ENCODE results near the gene NDUFV1. TPM values are rescaled to one million over a fixed set of nuclear protein-coding genes. Genes with fewer than 3 reads are reported as not detected.
A peak's percentile ranks its signal among the peaks of the same experiment; 100 is the strongest.
"Not testable (repeated sequence)": the region's sequence is repeated elsewhere in the genome, so short reads cannot be mapped to it uniquely, and the experiment has no call there.

NDUFV1 gene
- total RNA-seq, 2 experiments from 2014 or later = 347 to 356 TPM

DNA sequence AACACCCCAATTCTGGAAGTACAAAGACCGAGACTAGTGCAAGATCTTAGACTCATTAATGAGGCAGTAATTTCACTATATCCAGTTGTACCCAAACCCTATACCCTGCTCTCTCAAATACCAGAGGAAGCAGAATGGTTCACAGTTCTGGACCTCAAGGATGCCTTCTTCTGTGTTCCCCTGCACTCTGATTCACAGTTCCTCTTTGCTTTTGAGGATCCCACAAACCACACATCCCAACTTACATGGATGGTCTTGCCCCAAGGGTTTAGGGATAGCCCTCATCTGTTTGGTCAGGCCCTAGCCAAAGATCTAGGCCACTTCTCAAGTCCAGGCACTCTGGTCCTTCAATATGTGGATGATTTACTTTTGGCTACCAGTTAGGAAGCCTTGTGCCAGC lies 17.1 kb downstream of the NDUFV1 start:
- CTCF ChIA-PET = interaction anchor here (0.7 to 1.1 kb wide), 2 partner anchors 8 to 35 kb away, joined by 3 to 4 read pairs; no protein-coding TSS in a partner anchor
- H3K36me3 Mint-ChIP-seq (ENCODE audit: low read depth); DNase-seq; H3K9me3 Mint-ChIP-seq; H3K4me1 Mint-ChIP-seq (ENCODE audit: low read depth); intact Hi-C loops (cut with micrococcal nuclease); H3K4me3 Mint-ChIP-seq; H3K27ac Mint-ChIP-seq; H3K27me3 Mint-ChIP-seq (ENCODE audit: low read depth): not testable (repeated sequence)

DNA sequence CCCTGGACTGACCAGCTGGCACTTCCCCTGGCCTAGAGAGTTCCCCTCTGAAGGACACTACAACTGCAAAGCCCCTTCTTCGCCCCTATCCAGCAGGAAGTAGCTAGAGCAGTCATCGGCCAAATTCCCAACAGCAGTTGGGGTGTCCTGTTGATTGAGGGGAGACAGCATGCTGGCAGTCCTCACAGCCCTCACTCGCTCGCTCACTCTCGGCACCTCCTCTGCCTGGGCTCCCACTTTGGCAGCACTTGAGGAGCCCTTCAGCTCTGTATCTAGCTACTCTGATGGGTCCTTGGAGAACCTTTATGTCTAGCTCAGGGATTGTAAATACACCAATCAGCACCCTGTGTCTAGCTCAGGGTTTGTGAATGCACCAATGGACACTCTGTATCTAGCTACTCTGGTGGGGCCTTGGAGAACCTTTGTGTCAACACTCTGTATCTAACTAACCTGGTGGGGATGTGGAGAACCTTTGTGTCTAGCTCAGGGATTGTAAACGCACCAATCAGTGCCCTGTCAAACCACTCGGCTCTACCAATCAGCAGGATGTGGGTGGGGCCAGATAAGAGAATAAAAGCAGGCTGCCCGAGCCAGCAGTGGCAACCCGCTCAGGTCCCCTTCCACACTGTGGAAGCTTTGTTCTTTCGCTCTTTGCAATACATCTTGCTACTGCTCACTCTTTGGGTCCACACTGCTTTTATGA lies 19.5 kb downstream of the NDUFV1 start:
- H3K36me3 Mint-ChIP-seq (ENCODE audit: low read depth); intact Hi-C loops (cut with micrococcal nuclease); H3K4me3 Mint-ChIP-seq; H3K9me3 Mint-ChIP-seq; DNase-seq; H3K27ac Mint-ChIP-seq; H3K27me3 Mint-ChIP-seq (ENCODE audit: low read depth); H3K4me1 Mint-ChIP-seq (ENCODE audit: low read depth): not testable (repeated sequence)
- CTCF ChIA-PET = interaction anchor here (0.6 to 2.3 kb wide), 5 partner anchors 12 to 301 kb away, joined by 3 to 7 read pairs (median 6); no protein-coding TSS in a partner anchor

DNA sequence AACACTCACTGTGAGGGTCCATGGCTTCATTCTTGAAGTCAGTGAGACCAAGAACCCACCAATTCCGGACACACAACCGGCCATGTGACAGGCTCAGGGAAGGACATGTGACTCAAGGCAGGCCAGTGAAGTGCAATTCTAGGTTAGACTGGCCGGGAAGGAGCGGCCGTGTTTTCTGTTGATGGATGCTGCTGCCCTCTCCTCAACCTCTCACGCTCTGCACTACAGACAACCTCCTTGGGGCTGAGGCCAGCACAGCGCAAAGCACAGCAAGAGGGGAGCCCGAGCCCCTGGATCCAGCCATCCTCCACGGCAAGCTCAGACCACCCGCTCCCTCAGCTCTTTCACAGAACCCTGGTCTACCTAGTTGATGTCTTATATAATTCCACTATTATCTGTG lies 20.2 kb downstream of the NDUFV1 start:
- Mint-ChIP-seq H3K36me3 (ENCODE audit: low read depth) (no peaks in the 10 kb centered on the region), H3K27ac (no peak overlapping the region), H3K4me3 (no peak overlapping the region), H3K9me3 (no peaks in the 10 kb centered on the region), H3K27me3 (ENCODE audit: low read depth) (no peaks in the 10 kb centered on the region), H3K4me1 (ENCODE audit: low read depth) (peaks cover 5% of the 10 kb centered on the region)
- DNase-seq = no peak
- CTCF ChIA-PET = interaction anchor here (0.6 to 2.3 kb wide), 4 partner anchors 13 to 102 kb away, joined by 3 to 7 read pairs (median 4); no protein-coding TSS in a partner anchor
- intact Hi-C loops (cut with micrococcal nuclease) = no loop called here

DNA sequence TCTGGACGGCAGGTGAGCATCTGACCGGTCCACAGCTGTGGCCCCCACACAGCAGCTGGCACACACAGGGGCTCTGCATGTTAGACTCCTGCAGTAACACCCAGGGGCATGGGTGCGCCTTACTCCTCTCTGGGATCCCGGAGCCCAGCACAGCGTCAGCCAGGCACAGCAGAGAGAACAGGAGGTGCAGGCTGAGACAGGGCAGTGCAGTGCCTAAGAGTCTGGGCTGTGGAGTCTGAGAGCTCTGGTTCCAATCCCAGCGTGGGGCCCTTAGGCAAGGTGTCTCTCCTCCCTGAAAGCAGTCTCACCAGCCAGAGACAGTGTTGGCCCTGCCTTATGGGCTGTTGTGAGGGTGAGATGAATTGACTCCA lies 20.7 kb downstream of the NDUFV1 start:
- CTCF ChIA-PET = interaction anchor here (1.0 to 4.2 kb wide), 5 partner anchors 11 to 100 kb away, joined by 3 to 46 read pairs (median 7); no protein-coding TSS in a partner anchor
- H3K9me3 Mint-ChIP-seq = no peaks in the 10 kb centered on the region
- peaks cover 5% of the 10 kb centered on the region for H3K4me1 Mint-ChIP-seq (ENCODE audit: low read depth)
- no peak for DNase-seq
- no peaks in the 10 kb centered on the region for H3K27me3 Mint-ChIP-seq (ENCODE audit: low read depth)
- H3K36me3 Mint-ChIP-seq (ENCODE audit: low read depth) = no peaks in the 10 kb centered on the region
- intact Hi-C loops (cut with micrococcal nuclease) = no loop called here
- no peak overlapping the region for H3K4me3 Mint-ChIP-seq
- no peak overlapping the region for H3K27ac Mint-ChIP-seq

DNA sequence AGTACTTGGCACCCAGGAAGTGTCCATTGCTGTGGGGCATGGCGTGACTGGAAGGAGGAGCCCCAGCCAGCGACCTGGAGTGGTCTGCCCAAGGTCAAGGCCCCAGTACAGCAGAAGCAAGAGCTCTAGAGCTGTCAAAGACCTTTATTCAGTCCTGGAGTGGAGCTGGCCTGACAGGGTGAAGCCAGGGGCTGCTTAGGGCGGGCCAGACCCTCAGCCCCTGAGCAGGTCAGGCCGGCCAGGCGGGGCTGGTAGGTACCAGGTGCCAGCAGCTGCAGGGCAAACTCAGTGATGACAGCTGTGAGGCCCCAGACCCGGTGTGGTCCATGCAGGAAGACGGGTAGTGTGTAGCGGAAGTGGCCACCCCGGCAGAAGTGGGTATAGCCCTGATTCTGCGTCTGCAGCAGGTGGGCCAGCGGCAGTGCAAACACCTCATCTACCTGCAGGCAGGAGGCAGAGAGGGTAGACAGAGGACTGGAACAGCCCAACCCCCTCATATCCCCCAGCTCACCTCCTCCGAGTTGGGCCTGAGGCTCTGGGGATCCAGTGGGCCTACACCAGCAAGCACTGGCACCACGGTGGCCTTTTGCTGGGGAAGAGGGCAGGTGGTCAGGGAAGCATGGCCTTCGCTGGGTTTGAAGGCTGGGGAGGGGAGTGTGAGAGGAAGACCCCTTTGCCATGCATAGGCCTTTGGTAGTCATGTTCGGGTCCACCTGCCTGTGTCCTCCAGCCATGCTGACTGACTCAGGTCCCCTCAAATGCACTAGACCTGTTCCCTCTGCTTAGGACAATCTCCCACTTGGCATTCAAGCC lies 21.3 kb downstream of the NDUFV1 start:
- H3K36me3 Mint-ChIP-seq (ENCODE audit: low read depth) = no peaks in the 10 kb centered on the region
- no peak for DNase-seq
- peak overlapping the region; percentile 64 for H3K4me3 Mint-ChIP-seq
- no peak overlapping the region for H3K27ac Mint-ChIP-seq
- H3K27me3 Mint-ChIP-seq (ENCODE audit: low read depth) = no peaks in the 10 kb centered on the region
- peaks cover 5% of the 10 kb centered on the region for H3K4me1 Mint-ChIP-seq (ENCODE audit: low read depth)
- H3K9me3 Mint-ChIP-seq = no peaks in the 10 kb centered on the region
- CTCF ChIA-PET = interaction anchor here (0.6 to 4.2 kb wide), 10 partner anchors 11 to 164 kb away, joined by 3 to 46 read pairs (median 4); no protein-coding TSS in a partner anchor
- intact Hi-C loops (cut with micrococcal nuclease) = no loop called here

DNA sequence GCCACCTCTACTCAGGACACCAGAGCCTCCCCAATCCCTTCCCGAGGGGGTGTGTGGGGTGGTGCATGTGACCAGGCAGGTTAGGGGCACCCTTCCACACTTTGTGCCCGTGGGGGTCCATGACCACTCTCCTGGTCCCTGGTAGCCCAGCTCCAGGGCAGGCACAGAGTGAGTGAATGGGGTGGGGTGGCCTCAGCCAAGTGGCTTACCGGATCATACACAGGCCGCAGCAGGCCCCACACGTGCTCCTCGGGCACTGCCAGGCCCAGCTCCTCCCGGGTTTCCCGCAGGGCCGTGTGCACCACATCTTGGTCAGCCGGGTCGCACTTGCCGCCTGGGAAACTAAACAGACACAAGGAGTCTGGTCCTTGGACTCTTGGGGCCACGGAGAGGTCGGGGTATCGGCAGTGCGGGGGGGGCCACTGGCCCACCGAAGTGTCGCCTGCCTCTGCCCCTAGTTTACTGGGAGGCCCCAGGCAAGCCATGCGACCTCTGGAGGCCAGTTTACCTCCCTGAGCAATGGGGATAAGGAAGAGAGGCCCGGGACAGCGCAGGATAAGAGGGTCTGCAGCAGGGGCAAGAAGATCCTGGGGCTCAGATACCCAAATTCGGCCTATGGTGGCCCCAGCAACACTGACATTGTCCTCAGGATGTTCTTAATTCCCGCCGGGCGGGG lies 22.1 kb downstream of the NDUFV1 start:
- no peaks in the 10 kb centered on the region for H3K27me3 Mint-ChIP-seq (ENCODE audit: low read depth)
- no peak overlapping the region for H3K27ac Mint-ChIP-seq
- intact Hi-C loops (cut with micrococcal nuclease) = loop anchor here (1.0 kb wide), 2 partner anchors 23 to 30 kb away; partner anchors contain the start of gene NDUFV1
- H3K36me3 Mint-ChIP-seq (ENCODE audit: low read depth) = no peaks in the 10 kb centered on the region
- CTCF ChIA-PET = interaction anchor here (0.6 to 4.2 kb wide), 14 partner anchors 10 to 277 kb away, joined by 3 to 46 read pairs (median 5); partner anchors contain the start of genes ACY3 and TBX10
- no peaks in the 10 kb centered on the region for H3K9me3 Mint-ChIP-seq
- H3K4me3 Mint-ChIP-seq = peak overlapping the region; percentile 64
- DNase-seq = no peak
- H3K4me1 Mint-ChIP-seq (ENCODE audit: low read depth) = peaks cover 5% of the 10 kb centered on the region

DNA sequence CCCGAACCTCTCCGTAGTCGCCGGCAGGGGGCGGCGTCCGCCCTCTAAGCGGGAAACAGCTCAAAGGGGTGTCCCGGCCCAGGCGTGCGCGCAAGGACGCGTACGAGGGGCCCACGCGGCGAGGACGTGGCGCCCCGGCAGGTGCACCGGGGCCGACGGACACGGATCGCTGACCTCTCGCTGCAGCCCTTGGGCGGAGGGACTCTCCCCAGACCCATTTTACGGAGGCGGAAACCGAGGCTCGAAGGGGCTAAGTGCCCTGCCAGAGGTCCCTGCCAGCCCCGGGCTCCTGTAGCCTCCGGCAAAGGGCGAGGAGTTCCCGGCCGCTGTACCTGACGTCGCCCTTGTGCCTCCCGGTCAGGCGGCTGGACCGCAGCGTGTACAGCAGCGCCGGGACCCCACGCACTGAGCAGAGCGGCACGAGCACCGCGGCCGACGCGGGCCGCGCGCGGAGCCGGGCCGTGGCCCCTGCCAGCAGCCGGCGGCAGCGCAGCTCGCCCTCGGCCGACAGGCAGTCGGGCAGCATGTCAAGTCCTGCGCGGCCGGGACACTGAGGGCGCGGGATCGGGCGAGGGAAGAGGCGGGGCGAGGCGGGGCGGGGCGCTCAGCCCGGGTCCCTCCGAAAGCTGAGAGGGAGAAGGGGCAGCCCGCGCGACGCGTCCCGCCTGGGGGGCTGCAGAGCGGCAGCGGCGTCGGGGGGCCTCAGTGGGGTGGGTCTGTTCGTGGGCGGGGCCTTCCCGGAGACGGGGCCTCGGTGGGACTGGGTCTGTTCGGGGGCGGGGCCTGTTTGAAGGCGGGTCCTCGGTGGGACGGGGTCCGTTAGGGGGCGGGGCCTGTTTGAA lies 22.9 kb downstream of the NDUFV1 start, which contains the start of gene NUDT8:
Gene NUDT8, minus strand, starts transcription at position 552 of the 842 bp plus-strand sequence. Its CDS starts 26 bp downstream, at position 526.
- peak; percentile 92 for DNase-seq
- H3K4me3 Mint-ChIP-seq = peak within 1 kb of the TSS; percentile 85
- H3K36me3 Mint-ChIP-seq (ENCODE audit: low read depth) = no peaks in the 10 kb centered on the region
- peak within 1 kb of the TSS; percentile 90 for H3K27ac Mint-ChIP-seq
- CTCF ChIA-PET = interaction anchor here (0.6 to 4.2 kb wide), 12 partner anchors 10 to 278 kb away, joined by 3 to 46 read pairs (median 5); partner anchors contain the start of genes ACY3 and TBX10
- H3K4me1 Mint-ChIP-seq (ENCODE audit: low read depth) = peaks cover 5% of the 10 kb centered on the region
- H3K9me3 Mint-ChIP-seq = no peaks in the 10 kb centered on the region
- intact Hi-C loops (cut with micrococcal nuclease) = loop anchor here (1.0 kb wide), 4 partner anchors 15 to 176 kb away; partner anchors contain the start of gene NDUFV1
- H3K27me3 Mint-ChIP-seq (ENCODE audit: low read depth) = no peaks in the 10 kb centered on the region

DNA sequence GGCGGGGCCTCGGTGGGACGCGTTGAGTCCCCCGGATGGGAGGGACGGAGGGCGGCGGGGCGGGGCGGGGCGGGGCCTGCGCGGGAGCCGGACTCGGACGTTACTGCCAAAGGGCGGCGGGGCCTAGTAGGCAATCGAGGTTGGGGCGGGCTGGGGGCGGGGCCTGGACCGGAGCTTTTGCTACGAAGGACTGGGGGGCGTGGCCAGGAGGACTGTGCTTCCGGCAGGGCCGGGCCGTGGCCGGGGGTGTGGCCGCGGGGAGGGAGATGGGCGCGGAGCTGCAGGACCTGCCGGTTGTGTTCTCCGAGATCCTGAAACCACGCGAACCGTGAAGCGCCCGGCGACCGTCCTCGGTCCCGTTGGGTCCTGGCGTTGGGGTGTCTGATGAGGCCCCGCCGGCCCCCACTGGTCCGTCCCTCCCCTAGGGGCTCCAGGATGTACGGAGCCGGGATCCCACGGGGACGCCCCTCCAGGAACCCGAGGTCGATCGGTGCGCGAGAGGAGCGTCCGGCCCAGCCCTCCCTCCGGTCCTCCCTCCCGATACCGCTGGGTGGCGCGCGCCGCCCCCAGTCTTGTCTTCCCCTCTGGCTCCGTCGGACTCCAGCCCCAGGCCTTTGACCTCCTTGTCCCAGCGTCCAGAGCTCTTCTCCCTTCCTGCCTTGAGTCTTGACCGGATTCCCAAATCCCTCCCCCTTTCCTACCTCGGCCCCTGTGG lies 23.6 kb downstream of the NDUFV1 start:
- CTCF ChIA-PET = interaction anchor here (1.1 to 4.2 kb wide), 8 partner anchors 9 to 279 kb away, joined by 3 to 46 read pairs (median 6); partner anchors contain the start of genes ACY3 and TBX10
- Mint-ChIP-seq H3K27me3 (ENCODE audit: low read depth) (no peaks in the 10 kb centered on the region), H3K27ac (peak overlapping the region; percentile 65), H3K36me3 (ENCODE audit: low read depth) (no peaks in the 10 kb centered on the region), H3K4me1 (ENCODE audit: low read depth) (peaks cover 5% of the 10 kb centered on the region), H3K9me3 (no peaks in the 10 kb centered on the region), H3K4me3 (peak overlapping the region; percentile 85)
- DNase-seq = peak; percentile 96
- intact Hi-C loops (cut with micrococcal nuclease) = loop anchor here (1.0 kb wide), 2 partner anchors 16 to 175 kb away; no protein-coding TSS in a partner anchor

DNA sequence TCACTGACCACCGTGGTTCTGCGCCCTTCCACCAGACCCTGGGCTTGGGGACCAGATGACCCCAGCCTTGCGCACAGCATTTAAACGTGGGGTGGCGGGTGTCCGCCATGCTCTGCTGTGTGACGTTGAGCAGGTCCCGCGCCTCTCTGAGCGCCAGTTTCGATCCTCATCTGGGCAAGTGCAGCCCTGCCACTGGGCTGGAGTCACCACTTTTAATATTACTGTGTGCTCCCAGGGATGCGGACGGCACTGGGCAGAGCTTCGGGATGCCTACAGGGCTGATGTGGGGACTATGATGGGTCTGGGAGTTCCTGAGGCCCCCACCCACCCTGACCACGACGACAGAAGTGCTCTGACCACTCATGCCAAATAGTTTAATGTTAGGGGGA lies 24.2 kb downstream of the NDUFV1 start:
- peaks cover 5% of the 10 kb centered on the region for H3K4me1 Mint-ChIP-seq (ENCODE audit: low read depth)
- no peaks in the 10 kb centered on the region for H3K27me3 Mint-ChIP-seq (ENCODE audit: low read depth)
- peak overlapping the region; percentile 65 for H3K27ac Mint-ChIP-seq
- H3K4me3 Mint-ChIP-seq = peak overlapping the region; percentile 76
- no peaks in the 10 kb centered on the region for H3K9me3 Mint-ChIP-seq
- H3K36me3 Mint-ChIP-seq (ENCODE audit: low read depth) = no peaks in the 10 kb centered on the region
- intact Hi-C loops (cut with micrococcal nuclease) = loop anchor here (1.0 kb wide), 2 partner anchors 17 to 174 kb away; no protein-coding TSS in a partner anchor
- DNase-seq = no peak
- CTCF ChIA-PET = interaction anchor here (1.2 to 4.2 kb wide), 7 partner anchors 14 to 83 kb away, joined by 3 to 46 read pairs (median 6); no protein-coding TSS in a partner anchor

DNA sequence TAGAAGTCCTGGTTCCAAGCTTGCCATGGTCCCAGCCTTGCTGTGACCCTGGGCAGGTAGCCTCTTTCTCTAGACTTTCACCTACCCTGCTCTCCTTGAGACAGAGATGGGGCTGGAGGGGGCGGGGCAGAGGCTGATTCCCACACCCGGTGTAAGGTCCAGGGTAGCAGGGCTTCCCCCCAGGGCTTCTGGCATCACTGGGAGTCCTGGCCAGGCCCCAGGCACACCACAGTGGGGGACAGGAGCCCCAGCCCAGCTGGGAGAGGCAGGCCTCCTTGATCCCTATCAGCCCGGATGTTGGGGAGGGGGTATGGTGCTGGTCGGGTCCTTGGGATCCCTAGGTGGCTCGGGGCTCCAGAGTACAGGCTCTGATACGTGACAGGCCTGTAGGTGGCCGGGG lies 24.7 kb downstream of the NDUFV1 start:
- Mint-ChIP-seq H3K4me1 (ENCODE audit: low read depth) (peaks cover 5% of the 10 kb centered on the region), H3K4me3 (no peak overlapping the region), H3K27ac (no peak overlapping the region), H3K27me3 (ENCODE audit: low read depth) (no peaks in the 10 kb centered on the region), H3K9me3 (no peaks in the 10 kb centered on the region), H3K36me3 (ENCODE audit: low read depth) (no peaks in the 10 kb centered on the region)
- CTCF ChIA-PET = interaction anchor here (1.2 to 4.2 kb wide), 5 partner anchors 8 to 83 kb away, joined by 3 to 46 read pairs (median 3); no protein-coding TSS in a partner anchor
- intact Hi-C loops (cut with micrococcal nuclease) = no loop called here
- DNase-seq = no peak

Data from activated naive CD4-positive, alpha-beta T cell treated with anti-CD3 and anti-CD28 coated beads for 36 hours (primary cell).